Muscle layer of duodenum (tissue), 2 donors: ENCODE measurements around the gene CCDC93.

Experiments
- H3K27ac ChIP-seq: one replicate; pipeline ENCODE4 v1.7.0; 2013; ENCODE audit warnings: mild to moderate bottlenecking, low read length
- H3K27me3 ChIP-seq: one replicate; pipeline ENCODE4 v1.7.0; 2013; ENCODE audit warnings: low read depth, mild to moderate bottlenecking, control low read depth, low read length
- H3K36me3 ChIP-seq, 2 donors: one replicate each; pipeline ENCODE4 v1.7.0; 2013; ENCODE audit warnings: low read length in 2 of 2, control low read depth in 1 of 2, mild to moderate bottlenecking in 1 of 2; ENCODE audit not compliant: insufficient read depth in 2 of 2, control insufficient read depth in 1 of 2
- H3K4me1 ChIP-seq, 2 donors: one replicate each; pipeline ENCODE4 v1.7.0; 2013; ENCODE audit warnings: low read length in 2 of 2, mild to moderate bottlenecking in 2 of 2, control low read depth in 1 of 2, moderate library complexity in 1 of 2; ENCODE audit not compliant: insufficient read depth in 2 of 2, control insufficient read depth in 1 of 2
- H3K4me3 ChIP-seq, 2 donors: one replicate each; pipeline ENCODE4 v1.7.0; 2013; ENCODE audit warnings: low read length in 2 of 2, low read depth in 1 of 2, mild to moderate bottlenecking in 1 of 2
- H3K9me3 ChIP-seq, 2 donors: one replicate each; pipeline ENCODE4 v1.7.0; 2013; ENCODE audit warnings: low read length in 2 of 2, control low read depth in 1 of 2, mild to moderate bottlenecking in 1 of 2; ENCODE audit not compliant: control insufficient read depth in 1 of 2
- donor health status: healthy.

Gene CCDC93

GRCh38 chr2:117984208-117984607, 29.7 kb downstream of the CCDC93 start:
- H3K27me3 ChIP-seq: no peaks in the 10 kb centered on the region
- H3K4me1 ChIP-seq: peaks cover 0 to 7% of the 10 kb centered on the region in 2 donors
- no peaks in the 10 kb centered on the region for H3K9me3 ChIP-seq
- no peak overlapping the region for H3K27ac ChIP-seq
- peaks cover 5 to 26% of the 10 kb centered on the region in 2 donors for H3K36me3 ChIP-seq
- H3K4me3 ChIP-seq: no peak overlapping the region

- Histone ChIP-seq H3K27ac (no peak overlapping the region), H3K4me1 (peaks cover 0 to 7% of the 10 kb centered on the region in 2 donors), H3K9me3 (no peaks in the 10 kb centered on the region), H3K4me3 (no peak overlapping the region), H3K27me3 (no peaks in the 10 kb centered on the region), H3K36me3 (peaks cover 3 to 23% of the 10 kb centered on the region in 2 donors)
These were observed 30.8 kb downstream of the CCDC93 start for GRCh38 chr2:117983040-117983439.

- Histone ChIP-seq H3K36me3 (peaks cover 6 to 23% of the 10 kb centered on the region in 2 donors), H3K4me3 (no peak overlapping the region), H3K9me3 (no peaks in the 10 kb centered on the region), H3K27me3 (no peaks in the 10 kb centered on the region), H3K4me1 (peaks cover 0 to 7% of the 10 kb centered on the region in 2 donors), H3K27ac (no peak overlapping the region)
These were observed 31.4 kb downstream of the CCDC93 start for GRCh38 chr2:117982376-117983033.

GRCh38 chr2:117981810-117982209, 32.1 kb downstream of the CCDC93 start:
- Histone ChIP-seq H3K36me3 (peaks cover 11 to 23% of the 10 kb centered on the region in 2 donors), H3K4me1 (peaks cover 0 to 7% of the 10 kb centered on the region in 2 donors), H3K27me3 (no peaks in the 10 kb centered on the region), H3K9me3 (no peaks in the 10 kb centered on the region), H3K4me3 (no peak overlapping the region), H3K27ac (no peak overlapping the region)

GRCh38 chr2:117980783-117981676, 32.8 kb downstream of the CCDC93 start:
- Histone ChIP-seq H3K9me3 (no peaks in the 10 kb centered on the region), H3K27ac (no peak overlapping the region), H3K4me1 (peaks cover 0 to 7% of the 10 kb centered on the region in 2 donors), H3K27me3 (no peaks in the 10 kb centered on the region), H3K36me3 (peaks cover 11 to 23% of the 10 kb centered on the region in 2 donors), H3K4me3 (no peak overlapping the region)

GRCh38 chr2:117979911-117980701, 33.8 kb downstream of the CCDC93 start:
- peak overlapping the region; percentile 50 for H3K27ac ChIP-seq
- peaks cover 14 to 22% of the 10 kb centered on the region in 2 donors for H3K36me3 ChIP-seq
- no peak overlapping the region for H3K4me3 ChIP-seq
- peaks cover 0 to 7% of the 10 kb centered on the region in 2 donors for H3K4me1 ChIP-seq
- no peaks in the 10 kb centered on the region for H3K27me3 ChIP-seq
- H3K9me3 ChIP-seq: no peaks in the 10 kb centered on the region

GRCh38 chr2:117977696-117978095, 36.2 kb downstream of the CCDC93 start:
- Histone ChIP-seq H3K27me3 (no peaks in the 10 kb centered on the region), H3K9me3 (no peaks in the 10 kb centered on the region), H3K27ac (no peak overlapping the region), H3K4me3 (no peak overlapping the region), H3K4me1 (peaks cover 0 to 7% of the 10 kb centered on the region in 2 donors), H3K36me3 (peaks cover 32 to 46% of the 10 kb centered on the region in 2 donors)

- Histone ChIP-seq H3K9me3 (no peaks in the 10 kb centered on the region), H3K27me3 (no peaks in the 10 kb centered on the region), H3K4me1 (peaks cover 0 to 7% of the 10 kb centered on the region in 2 donors), H3K27ac (no peak overlapping the region), H3K4me3 (no peak overlapping the region), H3K36me3 (peaks cover 43 to 56% of the 10 kb centered on the region in 2 donors)
These were observed 37.3 kb downstream of the CCDC93 start for GRCh38 chr2:117976581-117976980.

GRCh38 chr2:117973498-117974082, 40.3 kb downstream of the CCDC93 start:
- no peaks in the 10 kb centered on the region for H3K4me1 ChIP-seq
- H3K36me3 ChIP-seq: peaks cover 52 to 56% of the 10 kb centered on the region in 2 donors
- H3K4me3 ChIP-seq: no peak overlapping the region
- no peaks in the 10 kb centered on the region for H3K27me3 ChIP-seq
- H3K27ac ChIP-seq: no peak overlapping the region
- H3K9me3 ChIP-seq: no peaks in the 10 kb centered on the region

GRCh38 chr2:117972476-117973123, 41.3 kb downstream of the CCDC93 start:
- no peaks in the 10 kb centered on the region for H3K4me1 ChIP-seq
- no peaks in the 10 kb centered on the region for H3K27me3 ChIP-seq
- H3K27ac ChIP-seq: no peak overlapping the region
- peaks cover 56% of the 10 kb centered on the region in 2 donors for H3K36me3 ChIP-seq
- no peak overlapping the region for H3K4me3 ChIP-seq
- no peaks in the 10 kb centered on the region for H3K9me3 ChIP-seq
